GM18499 (cell line): ENCODE data around the gene DNPEP.

ENCODE experiments used
- ATAC-seq: cut with Tn5 transposase; IDR thresholded peaks from one replicate; pipeline ENCODE4 v1.9.1; 2021; ENCODE audit warnings: moderate number of reproducible peaks; ENCODE audit not compliant: insufficient read depth, unreplicated experiment

DNPEP gene

GRCh38 chr2:219387306-219388120 is at the start of gene DNPEP:
Gene DNPEP, minus strand, starts transcription at chr2:219387912. Its CDS starts 118 bp downstream, at chr2:219387794.
- ATAC-seq = peak; percentile 52

- ATAC-seq = no peak
Observed at GRCh38 chr2:219437141-219437540, 49.4 kb upstream of the DNPEP start.

- no peak for ATAC-seq
Observed at GRCh38 chr2:219436491-219436890, 48.8 kb upstream of the DNPEP start.

GRCh38 chr2:219435701-219436100 is 48.0 kb upstream of the DNPEP start:
- ATAC-seq = no peak

- no peak for ATAC-seq
Observed at GRCh38 chr2:219434718-219435525, 47.2 kb upstream of the DNPEP start, which contains the start of gene SPEG. Gene SPEG, plus strand, starts transcription at chr2:219434843. Its CDS starts 135 bp downstream, at chr2:219434978.

- no peak for ATAC-seq
Observed at GRCh38 chr2:219434468-219434717, 46.7 kb upstream of the DNPEP start.

- ATAC-seq = no peak
Observed at GRCh38 chr2:219433666-219434467, 46.2 kb upstream of the DNPEP start.

- no peak for ATAC-seq
Observed at GRCh38 chr2:219430633-219431615, 43.2 kb upstream of the DNPEP start.

GRCh38 chr2:219429958-219430606 is 42.4 kb upstream of the DNPEP start:
- no peak for ATAC-seq

- no peak for ATAC-seq
Observed at GRCh38 chr2:219428469-219428868, 40.8 kb upstream of the DNPEP start.

- ATAC-seq = no peak
Observed at GRCh38 chr2:219426534-219427136, 38.9 kb upstream of the DNPEP start.

GRCh38 chr2:219426068-219426443 is 38.3 kb upstream of the DNPEP start:
- ATAC-seq = no peak

GRCh38 chr2:219425238-219426067 is 37.7 kb upstream of the DNPEP start:
- ATAC-seq = no peak

GRCh38 chr2:219423652-219424377 is 36.1 kb upstream of the DNPEP start:
- ATAC-seq = no peak

GRCh38 chr2:219422952-219423534 is 35.3 kb upstream of the DNPEP start:
- no peak for ATAC-seq

GRCh38 chr2:219421323-219421722 is 33.6 kb upstream of the DNPEP start:
- ATAC-seq = no peak

GRCh38 chr2:219420687-219421086 is 33.0 kb upstream of the DNPEP start:
- no peak for ATAC-seq
